Ascending aorta (tissue), 2 donors: ENCODE data around the gene ANKRD35. TPM values are rescaled to one million over a fixed set of nuclear protein-coding genes. Genes with fewer than 3 reads are reported as not detected.

Experiments
- DNase-seq, 2 donors: peaks; one replicate each; pipeline ENCODE4 v3.0.0-alpha.2; 2019; ENCODE audit warnings: low spot score in 2 of 2
- H3K27ac ChIP-seq, 2 donors: fragments of 200-600 bp; sonication (generic); one replicate each; pipeline ENCODE4 v1.5.1; 2016 to 2017; ENCODE audit warnings: mild to moderate bottlenecking in 1 of 2
- H3K27me3 ChIP-seq: fragments of 200-600 bp; sonication (generic); one replicate; pipeline ENCODE4 v1.5.1; 2017
- H3K36me3 ChIP-seq, 2 donors: fragments of 200-600 bp; sonication (generic); one replicate each; pipeline ENCODE4 v1.5.1; 2016
- H3K4me1 ChIP-seq, 2 donors: fragments of 200-600 bp; sonication (generic); one replicate each; pipeline ENCODE4 v1.5.1; 2016 to 2017; ENCODE audit warnings: mild to moderate bottlenecking in 1 of 2
- H3K4me3 ChIP-seq, 2 donors: fragments of 200-600 bp; sonication (generic); one replicate each; pipeline ENCODE4 v1.5.1; 2016 to 2017; ENCODE audit warnings: mild to moderate bottlenecking in 1 of 2
- H3K9me3 ChIP-seq, 2 donors: fragments of 200-600 bp; sonication (generic); one replicate each; pipeline ENCODE4 v1.5.1; 2016
- CTCF ChIP-seq, 3 experiments: fragments of 200-600 bp in 2 of 3; fragments of 450-650 bp in 1 of 3; sonication (generic) in 2 of 3; IDR thresholded peaks; one replicate each; pipeline ENCODE4 v1.5.1; 2016 to 2019; ENCODE audit warnings: antibody characterized with exemption in 3 of 3, mild to moderate bottlenecking in 1 of 3, moderate library complexity in 1 of 3
- intact Hi-C: fragments of 100-400 bp; cut with DNase I; formaldehyde crosslinking; loops from one replicate; pipeline ENCODE4 v1.15.1; 2023
- total RNA-seq: library from RNA; depleted of rRNA; stranded (reverse); fragments of >200 nt; gene quantifications from one replicate; pipeline ENCODE4 v1.1.0, GENCODE V29; 2016

ANKRD35 gene
- total RNA-seq, 1 donor from 2014 or later, result 19.9 TPM

- H3K27ac ChIP-seq, result peak within 1 kb of the TSS; percentile 92 to 93
- intact Hi-C loops, result loop anchor here (1.0 kb wide), 1 partner anchor 14 kb away; the partner anchor contains the start of gene NUDT17
- no peaks in the 10 kb centered on the region for H3K27me3 ChIP-seq
- TF ChIP-seq CTCF (IDR thresholded peaks at IDR 0.05), result no peak
- peaks cover 6 to 13% of the 10 kb centered on the region in 2 donors for H3K4me1 ChIP-seq
- peak; percentile 83 to 98 for DNase-seq
- H3K36me3 ChIP-seq, result peaks cover 26 to 27% of the 10 kb centered on the region in 2 donors
- H3K4me3 ChIP-seq, result peak within 1 kb of the TSS; percentile 85 to 92
- H3K9me3 ChIP-seq, result no peaks in the 10 kb centered on the region
These were observed 26.7 kb downstream of the ANKRD35 start, which contains the start of gene PIAS3 for GRCh38 chr1:145858901-145859490. Gene PIAS3 (minus strand): TSS chr1:145859081. CDS start chr1:145858990, 91 bp downstream.

DNA sequence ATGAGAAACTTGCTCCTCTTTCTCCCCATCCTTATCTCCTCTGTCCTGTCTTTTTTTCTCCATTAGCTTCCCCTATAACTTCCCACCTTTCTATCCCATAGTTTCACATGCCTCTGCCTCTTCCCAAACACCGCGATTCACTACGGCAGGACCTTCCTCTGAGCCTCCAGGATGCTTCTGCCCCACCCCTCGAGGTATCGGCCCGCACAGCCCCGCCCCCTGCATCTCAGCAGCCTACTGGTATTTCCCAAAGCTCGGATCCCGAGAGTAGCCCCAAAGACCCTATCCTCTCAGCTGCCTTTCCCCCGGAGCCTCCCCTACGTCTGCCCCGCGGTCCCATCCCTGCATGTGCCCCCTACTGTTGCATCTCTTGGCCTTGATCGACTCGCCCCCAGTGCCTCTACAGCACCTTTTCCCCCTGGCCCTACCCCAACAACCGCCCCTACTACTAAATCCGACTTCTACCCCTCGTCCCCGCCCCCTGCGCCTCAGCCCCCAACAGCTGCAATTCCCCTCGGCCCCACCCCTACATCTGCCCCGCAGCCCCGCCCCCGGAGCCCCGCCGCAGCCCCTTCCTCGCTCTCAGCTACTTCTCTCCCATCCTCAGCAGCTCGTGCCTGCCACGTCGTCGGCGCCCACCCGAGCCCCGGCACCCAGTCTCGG lies 27.3 kb downstream of the ANKRD35 start:
- intact Hi-C loops, result no loop called here
- Histone ChIP-seq H3K4me1 (peaks cover 6 to 13% of the 10 kb centered on the region in 2 donors), H3K27me3 (no peaks in the 10 kb centered on the region), H3K4me3 (peak overlapping the region; percentile 85 to 92), H3K27ac (peak overlapping the region; percentile 92 to 93), H3K36me3 (peaks cover 32 to 33% of the 10 kb centered on the region in 2 donors), H3K9me3 (no peaks in the 10 kb centered on the region)
- TF ChIP-seq CTCF (IDR thresholded peaks at IDR 0.05), result no peak
- DNase-seq, result peak in 1 of 2 donors; percentile 78

DNA sequence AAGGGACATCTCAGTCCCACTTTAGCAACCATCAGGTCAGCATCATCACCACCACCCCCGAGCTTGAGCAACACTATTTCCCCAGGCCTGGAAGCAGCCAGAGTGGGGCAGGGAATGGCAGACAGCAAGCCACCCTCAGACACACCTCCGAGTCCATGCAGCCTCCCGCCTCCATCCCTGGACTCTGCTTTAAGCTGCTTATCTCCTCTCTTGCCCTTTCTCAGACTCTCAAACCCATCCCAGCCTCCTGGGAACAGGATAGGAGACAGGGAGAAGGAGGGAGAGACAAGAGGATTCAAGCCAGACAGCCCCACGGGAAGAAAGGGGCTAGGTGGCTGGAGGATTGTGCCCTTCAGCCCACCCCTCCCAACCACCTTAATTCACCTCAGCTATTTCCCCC lies 28.5 kb downstream of the ANKRD35 start:
- H3K36me3 ChIP-seq, result peaks cover 44 to 45% of the 10 kb centered on the region in 2 donors
- H3K27ac ChIP-seq, result peak overlapping the region; percentile 92 to 93
- H3K27me3 ChIP-seq, result no peaks in the 10 kb centered on the region
- intact Hi-C loops, result no loop called here
- no peak for DNase-seq
- no peak for TF ChIP-seq CTCF (IDR thresholded peaks at IDR 0.05)
- peaks cover 6 to 13% of the 10 kb centered on the region in 2 donors for H3K4me1 ChIP-seq
- peak overlapping the region in 1 of 2 donors; percentile 85 for H3K4me3 ChIP-seq
- no peaks in the 10 kb centered on the region for H3K9me3 ChIP-seq

- Histone ChIP-seq H3K36me3 (peaks cover 60 to 62% of the 10 kb centered on the region in 2 donors), H3K27me3 (no peaks in the 10 kb centered on the region), H3K9me3 (no peaks in the 10 kb centered on the region), H3K27ac (no peak overlapping the region), H3K4me3 (no peak overlapping the region), H3K4me1 (peaks cover 6 to 13% of the 10 kb centered on the region in 2 donors)
- DNase-seq, result no peak
- intact Hi-C loops, result no loop called here
- TF ChIP-seq CTCF (IDR thresholded peaks at IDR 0.05), result no peak
These were observed 30.2 kb downstream of the ANKRD35 start for GRCh38 chr1:145855426-145855948.

GRCh38 chr1:145849356-145850160 lies 36.1 kb downstream of the ANKRD35 start:
- Histone ChIP-seq H3K36me3 (peaks cover 43 to 65% of the 10 kb centered on the region in 2 donors), H3K27ac (peak overlapping the region; percentile 72 to 89), H3K27me3 (no peaks in the 10 kb centered on the region), H3K4me1 (peaks cover 0 to 21% of the 10 kb centered on the region in 2 donors), H3K9me3 (no peaks in the 10 kb centered on the region), H3K4me3 (no peak overlapping the region)
- peak in 1 of 3 experiments; percentile 29 for TF ChIP-seq CTCF (IDR thresholded peaks at IDR 0.05)
- no peak for DNase-seq
- intact Hi-C loops, result no loop called here
